Glutamatergic neuron (in vitro differentiated cells): ENCODE measurements around the gene CMTR1. TPM values are rescaled to one million over a fixed set of nuclear protein-coding genes. Genes with fewer than 3 reads are reported as not detected.
A peak's percentile ranks its signal among the peaks of the same experiment; 100 is the strongest.

ENCODE experiments used
- DNase-seq: peaks from one replicate; pipeline ENCODE4 v3.0.0; 2022
- H3K27ac Mint-ChIP-seq: one replicate; pipeline ENCODE4 v1.8.0; 2020; ENCODE audit warnings: mild to moderate bottlenecking, mixed read lengths, inconsistent platforms; ENCODE audit not compliant: unreplicated experiment
- H3K27me3 Mint-ChIP-seq: one replicate; pipeline ENCODE4 v1.8.0; 2020; ENCODE audit warnings: mild to moderate bottlenecking, moderate library complexity, mixed read lengths, inconsistent platforms; ENCODE audit not compliant: unreplicated experiment
- H3K36me3 Mint-ChIP-seq: one replicate; pipeline ENCODE4 v1.8.0; 2020; ENCODE audit warnings: mild to moderate bottlenecking, mixed read lengths, inconsistent platforms; ENCODE audit not compliant: unreplicated experiment
- H3K4me1 Mint-ChIP-seq: one replicate; pipeline ENCODE4 v1.8.0; 2020; ENCODE audit warnings: mild to moderate bottlenecking, low read depth, mixed read lengths, inconsistent platforms; ENCODE audit not compliant: unreplicated experiment
- H3K4me3 Mint-ChIP-seq: one replicate; pipeline ENCODE4 v1.8.0; 2020; ENCODE audit warnings: mild to moderate bottlenecking, mixed read lengths, inconsistent platforms; ENCODE audit not compliant: unreplicated experiment
- H3K9me3 Mint-ChIP-seq: one replicate; pipeline ENCODE4 v1.8.0; 2020; ENCODE audit warnings: mild to moderate bottlenecking, moderate library complexity, mixed read lengths, inconsistent platforms; ENCODE audit not compliant: unreplicated experiment
- CTCF ChIP-seq: fragments of 200-600 bp; sonication (generic); IDR thresholded peaks from one replicate; pipeline ENCODE4 v1.5.0; 2021; ENCODE audit not compliant: partially characterized antibody, unreplicated experiment
- total RNA-seq: library from RNA; stranded (reverse); fragmentation: NEBNext Ultra II Directional; extraction: Animal tissue kit (Norgen Biotek cat#: 25700); gene quantifications from one replicate; pipeline ENCODE4 v1.2.1, GENCODE V29; 2021; ENCODE audit not compliant: unreplicated experiment

The CMTR1 gene
- total RNA-seq, 1 donor from 2014 or later, result 61.6 TPM

GRCh38 chr6:37460805-37461204 lies 27.8 kb downstream of the CMTR1 start:
- no peak for DNase-seq
- peaks cover 4% of the 10 kb centered on the region for H3K36me3 Mint-ChIP-seq
- peaks cover 52% of the 10 kb centered on the region for H3K4me1 Mint-ChIP-seq
- peak overlapping the region; percentile 52 for H3K27ac Mint-ChIP-seq
- TF ChIP-seq CTCF, result no peak
- H3K27me3 Mint-ChIP-seq, result peaks cover 8% of the 10 kb centered on the region
- H3K4me3 Mint-ChIP-seq, result peak overlapping the region; percentile 30
- peaks cover 8% of the 10 kb centered on the region for H3K9me3 Mint-ChIP-seq

GRCh38 chr6:37463110-37463509 lies 30.1 kb downstream of the CMTR1 start:
- Mint-ChIP-seq H3K9me3 (peaks cover 8% of the 10 kb centered on the region), H3K36me3 (peaks cover 10% of the 10 kb centered on the region), H3K27me3 (peaks cover 8% of the 10 kb centered on the region), H3K4me1 (peaks cover 43% of the 10 kb centered on the region), H3K27ac (no peak overlapping the region), H3K4me3 (no peak overlapping the region)
- no peak for DNase-seq
- TF ChIP-seq CTCF, result no peak

GRCh38 chr6:37467718-37468117 lies 34.7 kb downstream of the CMTR1 start:
- Mint-ChIP-seq H3K36me3 (peaks cover 16% of the 10 kb centered on the region), H3K9me3 (no peaks in the 10 kb centered on the region), H3K27me3 (no peaks in the 10 kb centered on the region), H3K4me1 (peaks cover 8% of the 10 kb centered on the region), H3K4me3 (no peak overlapping the region), H3K27ac (no peak overlapping the region)
- no peak for DNase-seq
- no peak for TF ChIP-seq CTCF

GRCh38 chr6:37473364-37474095 lies 40.5 kb downstream of the CMTR1 start:
- peaks cover 14% of the 10 kb centered on the region for H3K4me1 Mint-ChIP-seq
- H3K4me3 Mint-ChIP-seq, result no peak overlapping the region
- peaks cover 5% of the 10 kb centered on the region for H3K27me3 Mint-ChIP-seq
- H3K36me3 Mint-ChIP-seq, result peaks cover 7% of the 10 kb centered on the region
- H3K27ac Mint-ChIP-seq, result no peak overlapping the region
- H3K9me3 Mint-ChIP-seq, result no peaks in the 10 kb centered on the region
- DNase-seq, result no peak
- TF ChIP-seq CTCF, result no peak

GRCh38 chr6:37474316-37474715 lies 41.3 kb downstream of the CMTR1 start:
- no peak for DNase-seq
- Mint-ChIP-seq H3K4me3 (no peak overlapping the region), H3K27me3 (peaks cover 5% of the 10 kb centered on the region), H3K4me1 (peaks cover 14% of the 10 kb centered on the region), H3K27ac (no peak overlapping the region), H3K9me3 (peaks cover 1% of the 10 kb centered on the region), H3K36me3 (peaks cover 7% of the 10 kb centered on the region)
- TF ChIP-seq CTCF, result no peak
